NAMALWA (cell line): ENCODE results near the gene FAM181A.

Source experiments
- DNase-seq: peaks from one replicate; pipeline ENCODE4 v3.0.0-alpha.2; 2015; ENCODE audit warnings: low spot score

Gene FAM181A

DNA sequence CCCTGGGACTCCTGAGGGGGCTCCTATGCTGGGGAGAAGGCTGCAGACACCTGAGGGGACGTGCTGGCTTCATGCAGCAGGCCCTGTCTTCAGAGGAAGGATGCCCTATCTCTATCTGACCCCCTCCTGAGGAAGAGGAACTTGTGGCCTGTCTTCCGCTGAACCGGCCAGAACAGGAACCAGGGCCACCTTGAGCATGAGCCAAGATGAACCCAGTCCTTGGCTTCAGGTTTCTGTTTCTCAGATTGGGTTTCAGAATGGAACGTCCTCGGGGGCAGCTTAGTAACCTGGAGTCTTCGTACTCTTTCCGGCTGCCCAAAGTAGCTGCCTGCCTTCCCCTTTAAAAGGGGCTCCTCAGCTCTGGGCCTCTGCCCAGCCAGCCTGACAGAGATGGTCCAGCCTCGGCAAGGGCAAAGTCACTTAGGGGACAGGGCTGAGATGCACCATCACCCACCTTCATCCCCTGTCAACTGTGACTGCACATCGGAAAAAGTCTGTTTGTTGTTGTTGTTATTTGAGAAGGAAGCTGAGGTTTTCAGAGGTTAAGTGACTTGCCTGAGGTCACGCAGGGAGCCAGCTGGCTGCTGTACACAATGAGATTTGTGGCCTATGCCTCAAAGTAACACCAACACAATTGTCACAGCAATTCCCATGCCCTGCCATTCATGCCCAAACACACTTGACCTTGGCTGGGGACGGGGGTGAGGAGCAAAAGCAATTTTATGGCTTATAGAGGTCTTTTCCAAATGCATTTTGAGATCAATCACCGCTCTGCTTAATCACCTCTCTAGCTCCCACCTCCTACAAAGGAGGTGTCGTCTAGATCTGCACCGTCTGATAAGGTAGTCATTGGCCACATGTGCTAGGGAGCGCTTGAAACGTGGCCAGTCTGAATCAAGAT lies 35.8 kb downstream of the FAM181A start:
- DNase-seq = peak; percentile 57

DNA sequence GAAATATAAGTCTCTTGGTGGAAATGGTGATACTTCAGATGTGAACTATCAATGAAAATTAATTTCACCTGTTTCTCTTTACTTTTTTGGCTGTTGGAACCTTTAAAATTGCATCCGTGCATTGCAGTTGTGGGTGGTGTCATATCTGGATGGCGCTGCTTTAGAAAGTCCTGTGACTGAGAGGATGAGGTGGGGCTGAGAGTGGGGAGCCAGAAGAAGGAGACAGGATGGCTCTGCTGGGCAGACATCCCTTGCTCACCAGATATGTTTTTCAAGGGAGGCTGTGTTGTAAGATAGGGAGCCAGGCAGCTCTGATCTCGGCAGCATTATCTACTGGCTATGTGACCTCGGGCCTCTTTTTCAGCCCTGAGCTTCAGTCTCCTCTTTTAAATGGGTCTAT lies 36.5 kb downstream of the FAM181A start:
- no peak for DNase-seq

DNA sequence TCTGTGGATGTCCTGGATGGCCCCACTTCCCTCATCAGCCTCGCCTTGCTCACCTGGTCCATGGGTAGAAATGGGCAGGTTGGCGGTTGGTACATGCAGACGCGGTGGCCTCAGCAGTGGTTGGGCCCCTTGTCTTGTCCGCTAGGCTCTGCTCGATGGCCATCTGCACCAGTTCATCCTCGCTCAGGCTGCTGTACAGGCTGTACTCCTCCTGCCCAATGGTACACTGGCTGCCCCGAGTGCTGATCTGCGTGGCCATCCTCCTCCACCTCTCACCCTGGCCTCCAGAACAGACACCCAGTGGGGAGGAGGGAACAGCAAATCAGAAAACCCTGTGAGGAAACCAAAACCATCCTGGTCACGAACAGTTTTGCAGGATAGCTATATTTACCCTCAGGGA lies 37.1 kb downstream of the FAM181A start:
- no peak for DNase-seq

- DNase-seq = no peak
These were observed 37.7 kb downstream of the FAM181A start for GRCh38 chr14:93964820-93965286.

GRCh38 chr14:93965287-93965821 lies 38.2 kb downstream of the FAM181A start:
- no peak for DNase-seq

DNA sequence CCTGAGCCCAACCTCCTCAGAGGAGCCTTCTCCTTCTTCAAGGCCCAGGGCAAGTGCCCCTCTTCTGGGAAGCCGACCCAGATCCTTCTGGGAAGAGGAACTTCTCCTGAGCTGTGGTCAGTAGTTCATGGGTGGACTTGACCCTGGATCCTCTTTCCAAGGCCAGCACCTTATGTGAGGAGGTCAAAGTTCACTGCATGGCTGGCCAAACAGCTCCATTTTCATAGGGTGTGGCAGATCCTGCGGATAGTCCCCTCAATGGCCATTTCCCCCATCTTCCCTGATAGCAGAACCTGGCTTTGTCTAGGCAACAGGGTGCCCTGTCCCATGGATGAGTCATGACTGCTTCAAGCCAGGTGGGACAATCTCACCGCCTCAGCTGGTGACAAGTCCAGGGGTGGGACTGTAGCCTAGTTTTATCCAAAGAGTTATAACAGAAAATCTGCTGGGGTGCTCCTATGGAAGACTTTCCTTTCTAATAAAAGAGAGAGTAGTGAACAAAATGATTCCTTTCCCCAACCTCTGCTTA lies 38.9 kb downstream of the FAM181A start:
- DNase-seq = no peak

DNA sequence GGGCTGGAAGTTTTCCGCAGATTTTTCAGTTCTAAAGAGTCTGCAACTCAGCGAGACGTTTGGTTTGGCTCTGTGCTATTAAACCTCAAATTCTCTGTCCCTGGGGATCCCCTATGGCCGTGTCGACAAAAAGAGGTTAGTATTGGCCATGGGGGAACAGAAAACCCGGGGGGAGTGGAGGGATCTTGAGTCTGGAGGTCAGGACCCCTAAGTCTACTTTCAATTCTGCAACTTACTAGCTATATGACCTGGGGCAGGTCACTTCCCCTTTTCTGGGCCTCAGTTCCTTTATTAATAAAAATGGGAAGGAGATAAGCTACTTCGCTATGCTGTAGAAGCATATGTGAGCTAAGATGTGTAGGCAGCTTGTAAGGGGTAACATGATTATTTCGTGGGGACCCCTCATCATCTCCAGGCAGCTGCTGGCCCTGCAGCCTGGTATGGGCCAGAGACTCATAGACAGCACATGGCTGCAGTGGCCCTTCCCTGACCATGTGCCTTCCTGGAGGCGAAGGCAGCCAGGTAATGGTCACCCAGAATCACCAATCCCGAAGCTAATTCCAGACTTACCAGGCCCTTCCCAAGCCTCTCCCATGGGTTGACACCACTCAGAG lies 40.6 kb downstream of the FAM181A start:
- peak; percentile 65 for DNase-seq

- DNase-seq = no peak
These were observed 42.1 kb downstream of the FAM181A start for GRCh38 chr14:93969082-93969828.

DNA sequence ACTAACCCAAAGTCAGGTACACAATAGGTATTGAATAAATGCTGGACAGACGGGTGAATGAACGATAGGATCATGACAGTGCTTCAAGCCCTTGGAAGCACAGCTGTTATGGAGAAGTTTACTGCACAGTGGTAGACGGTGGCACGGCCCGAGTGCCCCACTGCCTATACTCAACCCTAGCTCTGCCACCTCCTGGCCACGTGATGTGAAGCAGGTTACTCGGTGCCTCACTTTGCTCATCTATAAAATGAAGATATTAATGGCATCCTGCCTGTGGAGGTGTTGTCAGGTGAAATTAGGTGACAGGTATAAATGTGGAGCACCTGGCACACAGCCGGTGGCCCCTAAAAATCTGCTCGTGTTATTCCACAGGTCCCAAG lies 43.4 kb downstream of the FAM181A start:
- peak; percentile 54 for DNase-seq

- peak; percentile 62 for DNase-seq
These were observed 44.0 kb downstream of the FAM181A start for GRCh38 chr14:93970965-93971634.

GRCh38 chr14:93971635-93972027 lies 44.5 kb downstream of the FAM181A start:
- DNase-seq = no peak

- no peak for DNase-seq
These were observed 45.6 kb downstream of the FAM181A start for GRCh38 chr14:93972618-93973205.

- no peak for DNase-seq
These were observed 46.5 kb downstream of the FAM181A start for GRCh38 chr14:93973607-93974006.

DNA sequence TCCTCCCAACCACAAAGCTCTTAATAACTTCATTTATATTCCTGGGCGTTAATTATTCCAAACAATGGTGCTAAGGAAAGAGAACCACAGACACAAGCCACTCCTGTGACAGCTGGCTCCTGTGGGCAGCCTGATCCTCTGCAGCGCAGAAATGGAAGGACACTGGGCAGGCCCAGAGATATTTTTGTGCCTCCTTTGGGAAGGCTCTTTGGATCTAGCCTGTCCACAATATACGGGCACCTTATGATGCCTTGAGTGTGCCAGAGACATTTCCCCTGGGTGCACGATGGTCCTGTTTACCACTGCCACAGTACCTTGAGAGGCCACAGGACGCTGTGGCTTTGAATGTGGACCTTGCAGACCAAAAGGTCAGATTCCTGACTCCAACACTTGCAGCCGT lies 47.2 kb downstream of the FAM181A start:
- DNase-seq = no peak

DNA sequence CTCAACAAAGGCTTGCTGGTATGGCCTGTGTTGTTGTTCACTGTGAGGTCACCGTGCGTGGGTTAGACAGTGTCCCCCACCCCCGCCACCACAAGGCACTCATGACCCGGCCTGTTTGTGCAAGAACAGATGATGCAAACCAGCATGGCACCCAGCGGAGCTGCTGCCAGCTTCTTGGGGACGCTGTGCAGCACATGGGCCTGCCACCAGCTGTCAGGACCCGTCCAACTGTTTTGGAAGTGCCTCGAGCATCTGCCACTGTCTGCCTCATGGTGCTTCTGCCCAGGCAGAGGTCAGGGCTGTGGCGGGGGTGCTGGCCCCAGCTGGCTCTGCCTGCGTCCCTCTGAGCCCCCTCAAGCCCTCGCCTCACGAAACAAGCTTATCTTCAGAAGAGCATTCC lies 47.7 kb downstream of the FAM181A start:
- DNase-seq = no peak

DNA sequence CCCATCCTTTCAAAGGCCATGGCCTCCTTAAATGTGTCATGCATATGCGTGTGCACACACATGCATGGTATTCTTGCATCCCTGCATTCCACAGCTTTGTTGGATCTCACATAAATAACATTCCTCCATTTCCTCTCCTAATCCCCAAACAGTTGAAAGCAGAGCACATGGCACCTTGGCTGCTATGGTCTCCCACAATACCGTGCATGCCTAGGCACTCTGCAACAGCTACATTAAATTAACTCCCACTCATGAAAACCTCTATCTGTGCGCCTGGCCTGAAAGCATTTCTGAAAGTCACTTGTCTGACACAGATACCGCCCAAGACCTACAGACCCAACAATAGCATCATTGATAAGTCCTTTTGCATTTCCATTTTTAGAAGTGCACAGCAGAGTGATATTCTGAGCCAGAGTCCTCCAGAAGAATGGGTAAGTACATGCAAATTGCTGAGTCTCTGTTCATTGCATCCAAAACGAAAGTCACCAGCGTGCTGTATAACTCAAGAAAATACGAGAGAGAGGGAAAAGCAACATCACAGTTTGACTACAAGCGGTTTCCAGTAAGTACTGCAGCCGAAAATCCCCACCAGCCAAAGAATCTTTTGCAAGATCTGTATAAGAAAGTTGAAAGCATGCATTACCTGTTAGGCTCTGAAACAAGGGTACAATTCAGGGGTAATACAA lies 48.8 kb downstream of the FAM181A start:
- peak; percentile 41 for DNase-seq

DNA sequence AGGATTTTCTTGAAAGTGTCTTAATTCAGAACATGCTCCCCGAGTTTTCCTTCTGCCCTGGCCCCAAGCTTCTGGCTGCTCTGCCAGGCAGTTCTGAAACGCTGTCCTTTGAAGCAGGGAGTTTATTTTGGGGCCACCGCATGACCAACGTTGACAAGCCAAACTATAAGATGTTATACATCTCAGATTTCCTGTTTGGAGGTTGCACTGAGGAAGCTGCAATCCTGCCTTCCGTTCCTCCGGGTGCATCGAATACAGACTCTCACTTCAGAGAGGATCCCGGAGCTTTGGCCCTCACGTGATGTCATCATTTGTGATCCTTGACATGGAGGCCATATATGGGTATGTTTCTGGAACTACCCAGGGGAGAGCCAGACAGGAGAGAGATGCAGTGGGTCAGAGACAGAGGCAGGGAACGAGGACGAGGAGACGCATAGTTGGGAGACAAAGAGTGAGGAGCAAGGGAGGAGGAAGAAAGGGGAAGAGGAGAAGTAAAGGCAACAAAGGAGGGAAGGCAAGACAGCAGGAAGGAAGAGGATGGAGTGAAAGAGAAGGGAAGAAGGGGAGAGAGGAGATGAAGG lies 49.4 kb downstream of the FAM181A start, which contains the start of gene ASB2:
Gene ASB2 (minus strand): TSS at position 94 of the 581 bp plus-strand sequence. CDS start 12,031 bp downstream, outside the sequence.
- no peak for DNase-seq

- no peak for DNase-seq
These were observed 50.0 kb downstream of the FAM181A start for GRCh38 chr14:93977171-93977570.

DNA sequence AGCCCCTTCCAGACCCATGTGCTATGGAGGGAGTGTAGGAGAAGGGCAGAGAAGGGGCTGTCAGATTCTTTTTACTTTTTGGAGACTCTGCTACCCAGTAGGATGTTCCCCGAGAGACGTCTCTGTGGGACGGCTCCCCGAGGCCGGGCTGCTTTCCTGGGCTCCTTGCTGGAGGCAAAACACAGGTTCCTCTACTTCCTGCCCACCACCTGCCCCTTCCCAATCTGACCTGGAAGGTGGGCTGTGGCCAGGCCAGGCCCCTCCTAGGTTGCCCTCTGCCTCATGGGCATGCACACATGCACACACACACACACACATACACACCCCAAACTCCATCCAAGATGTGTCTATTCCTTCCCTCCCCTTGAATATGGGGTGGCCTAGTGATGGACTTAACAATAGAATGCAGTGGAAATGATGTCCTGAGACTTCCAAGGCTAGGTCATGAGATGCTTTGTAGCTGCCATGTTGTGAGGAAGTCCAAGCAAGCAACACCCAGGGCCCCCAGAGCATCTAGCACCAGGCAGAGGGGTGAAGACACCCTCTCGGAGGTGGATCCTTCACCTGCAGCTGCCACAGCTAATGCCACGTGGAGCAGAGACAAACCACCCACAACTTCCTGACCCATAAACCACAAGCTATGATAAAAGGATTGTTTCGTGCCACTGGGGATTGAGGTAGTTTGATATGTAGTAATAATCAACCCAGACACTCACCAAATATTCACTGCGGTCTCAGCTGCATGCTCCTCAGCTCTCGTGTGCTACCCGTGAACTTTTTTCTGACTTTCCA lies 50.8 kb downstream of the FAM181A start:
- peak; percentile 79 for DNase-seq
